Measurements from ENCODE around the gene ARAP1.
"Not testable (repeated sequence)": the region's sequence is repeated elsewhere in the genome, so short reads cannot be mapped to it uniquely, and the experiment has no call there.

GRCh38 chr11:72791228-72791627 lies 39.0 kb upstream of the ARAP1 start:
- not testable (repeated sequence) for TF ChIP-seq CTCF (IDR thresholded peaks at IDR 0.05; ENCODE audit: poor library complexity, severe bottlenecking); TAF1 (IDR thresholded peaks at IDR 0.05; ENCODE audit: low read depth); EZH2 (IDR thresholded peaks at IDR 0.05; ENCODE audit: borderline replicate concordance, insufficient read depth, low read length, poor library complexity, severe bottlenecking); MXI1 (conservative IDR thresholded peaks at IDR 0.05; ENCODE audit: poor library complexity, severe bottlenecking); EP300 (conservative IDR thresholded peaks at IDR 0.05; ENCODE audit: poor library complexity, severe bottlenecking); POLR2AphosphoS5 (IDR thresholded peaks at IDR 0.05); REST (IDR thresholded peaks at IDR 0.05; ENCODE audit: borderline replicate concordance)

Measured in neural cell (in vitro differentiated cells).